Prostate gland (tissue), 2 donors: ENCODE measurements around the gene NCOA4.

ENCODE experiments used
- POLR2A ChIP-seq: fragments of 450-650 bp; IDR thresholded peaks from one replicate; pipeline ENCODE4 v1.6.1; 2016; ENCODE audit warnings: antibody characterized with exemption, mild to moderate bottlenecking
- TF ChIP-seq, protein P1 (sequence below), 4 experiments: fragments of 200-600 bp in 2 of 4; fragments of 450-650 bp in 2 of 4; sonication (generic) in 2 of 4; IDR thresholded peaks; 1 replicate in 3 of 4; 2 replicates in 1 of 4; pipeline ENCODE4 v1.5.1; 2016 to 2019; ENCODE audit warnings: antibody characterized with exemption in 4 of 4, mild to moderate bottlenecking in 2 of 4, moderate library complexity in 2 of 4

DNA sequence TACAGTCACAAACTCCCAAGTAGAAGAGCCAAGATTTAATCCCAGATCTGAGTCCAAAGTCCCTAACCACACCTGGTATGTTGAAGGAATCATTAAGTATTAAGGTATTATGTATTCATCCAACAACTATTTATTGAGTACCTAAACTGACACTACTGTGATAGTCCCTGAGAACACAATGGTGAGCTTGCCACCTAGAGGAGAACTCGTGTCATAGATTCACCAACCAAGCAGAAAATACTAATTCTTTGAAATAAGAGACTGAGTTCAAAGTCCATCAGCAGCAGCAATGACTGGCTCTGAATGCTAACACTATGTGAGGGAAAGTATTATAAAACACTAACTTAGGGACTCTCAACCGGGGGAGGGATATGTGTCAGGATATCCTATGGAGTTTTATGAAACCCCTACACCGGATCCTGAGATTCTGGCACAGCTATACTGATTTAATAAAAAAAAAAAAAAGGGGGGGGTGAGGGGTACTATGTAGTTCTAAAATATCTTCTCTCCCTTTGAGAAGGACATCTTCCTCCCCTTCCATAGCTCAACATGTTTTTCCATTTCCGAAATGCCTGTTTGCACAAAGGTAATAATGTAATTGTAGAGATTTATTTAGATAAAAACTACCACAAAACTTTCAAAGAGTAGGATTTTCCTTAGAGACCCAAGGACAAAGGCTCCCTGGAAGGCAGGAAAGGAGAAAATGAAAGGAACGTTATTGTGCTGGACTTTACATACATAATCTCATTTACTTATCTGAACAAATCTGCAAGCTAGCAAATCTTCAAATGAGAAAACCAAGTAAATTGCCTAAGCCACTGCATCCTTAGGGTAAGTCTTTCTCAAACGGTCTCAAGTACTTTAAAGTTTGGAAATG, 1.6 kb downstream of the NCOA4 start:
- TF ChIP-seq, protein P1, sequence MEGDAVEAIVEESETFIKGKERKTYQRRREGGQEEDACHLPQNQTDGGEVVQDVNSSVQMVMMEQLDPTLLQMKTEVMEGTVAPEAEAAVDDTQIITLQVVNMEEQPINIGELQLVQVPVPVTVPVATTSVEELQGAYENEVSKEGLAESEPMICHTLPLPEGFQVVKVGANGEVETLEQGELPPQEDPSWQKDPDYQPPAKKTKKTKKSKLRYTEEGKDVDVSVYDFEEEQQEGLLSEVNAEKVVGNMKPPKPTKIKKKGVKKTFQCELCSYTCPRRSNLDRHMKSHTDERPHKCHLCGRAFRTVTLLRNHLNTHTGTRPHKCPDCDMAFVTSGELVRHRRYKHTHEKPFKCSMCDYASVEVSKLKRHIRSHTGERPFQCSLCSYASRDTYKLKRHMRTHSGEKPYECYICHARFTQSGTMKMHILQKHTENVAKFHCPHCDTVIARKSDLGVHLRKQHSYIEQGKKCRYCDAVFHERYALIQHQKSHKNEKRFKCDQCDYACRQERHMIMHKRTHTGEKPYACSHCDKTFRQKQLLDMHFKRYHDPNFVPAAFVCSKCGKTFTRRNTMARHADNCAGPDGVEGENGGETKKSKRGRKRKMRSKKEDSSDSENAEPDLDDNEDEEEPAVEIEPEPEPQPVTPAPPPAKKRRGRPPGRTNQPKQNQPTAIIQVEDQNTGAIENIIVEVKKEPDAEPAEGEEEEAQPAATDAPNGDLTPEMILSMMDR (IDR thresholded peaks at IDR 0.05) = peak in 3 of 4 experiments; percentile 39 to 69 (median 56)
- TF ChIP-seq POLR2A = no peak
